ENCODE results near the gene GSPT1.

DNA sequence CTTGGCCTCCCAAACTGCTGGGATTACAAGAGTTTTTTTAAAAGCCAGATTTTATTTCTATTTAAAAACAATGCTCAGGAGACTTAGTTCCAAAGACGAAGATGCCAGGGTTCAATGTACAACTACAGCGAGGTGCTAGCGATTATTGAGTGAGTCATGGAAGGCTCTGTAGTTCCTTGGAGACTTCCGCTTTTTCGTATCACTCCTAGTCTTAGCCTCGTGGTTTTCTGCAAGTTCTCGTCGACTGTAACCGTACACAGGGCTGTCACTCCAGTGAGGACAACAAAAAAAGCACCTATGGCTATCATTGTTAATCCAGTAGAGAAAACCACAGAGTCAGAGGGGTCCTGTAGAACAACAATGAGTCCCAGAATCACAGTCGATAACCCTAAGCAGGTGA is 96.0 kb downstream of the GSPT1 start:
- TF ChIP-seq, protein P1, sequence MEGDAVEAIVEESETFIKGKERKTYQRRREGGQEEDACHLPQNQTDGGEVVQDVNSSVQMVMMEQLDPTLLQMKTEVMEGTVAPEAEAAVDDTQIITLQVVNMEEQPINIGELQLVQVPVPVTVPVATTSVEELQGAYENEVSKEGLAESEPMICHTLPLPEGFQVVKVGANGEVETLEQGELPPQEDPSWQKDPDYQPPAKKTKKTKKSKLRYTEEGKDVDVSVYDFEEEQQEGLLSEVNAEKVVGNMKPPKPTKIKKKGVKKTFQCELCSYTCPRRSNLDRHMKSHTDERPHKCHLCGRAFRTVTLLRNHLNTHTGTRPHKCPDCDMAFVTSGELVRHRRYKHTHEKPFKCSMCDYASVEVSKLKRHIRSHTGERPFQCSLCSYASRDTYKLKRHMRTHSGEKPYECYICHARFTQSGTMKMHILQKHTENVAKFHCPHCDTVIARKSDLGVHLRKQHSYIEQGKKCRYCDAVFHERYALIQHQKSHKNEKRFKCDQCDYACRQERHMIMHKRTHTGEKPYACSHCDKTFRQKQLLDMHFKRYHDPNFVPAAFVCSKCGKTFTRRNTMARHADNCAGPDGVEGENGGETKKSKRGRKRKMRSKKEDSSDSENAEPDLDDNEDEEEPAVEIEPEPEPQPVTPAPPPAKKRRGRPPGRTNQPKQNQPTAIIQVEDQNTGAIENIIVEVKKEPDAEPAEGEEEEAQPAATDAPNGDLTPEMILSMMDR (IDR thresholded peaks at IDR 0.05), result no peak
- TF ChIP-seq POLR2A (IDR thresholded peaks at IDR 0.05), result no peak

All from testis (tissue), 2 donors.